ENCODE measurements around the gene CTTN.
"Not testable (repeated sequence)": the region's sequence is repeated elsewhere in the genome, so short reads cannot be mapped to it uniquely, and the experiment has no call there.

The CTTN gene

DNA sequence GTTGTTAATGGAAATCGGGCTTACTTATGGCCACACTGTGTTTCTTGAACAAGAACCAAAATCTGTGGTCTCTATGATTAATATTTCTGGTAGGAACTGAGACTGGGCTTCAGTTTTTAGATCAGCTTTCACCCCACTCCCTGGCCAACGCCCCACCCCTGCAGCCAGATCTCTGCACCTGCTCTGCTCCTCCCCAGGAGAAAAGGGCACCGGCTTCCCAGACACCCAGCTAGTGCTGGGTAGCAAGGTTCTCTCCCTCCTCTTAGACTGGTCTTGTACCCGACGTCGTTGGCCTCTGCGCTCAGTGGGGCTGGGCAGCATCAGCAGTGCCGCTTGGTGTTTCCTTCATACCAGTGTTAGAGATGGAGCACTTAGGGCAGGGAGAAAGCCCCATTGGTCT, 17.0 kb upstream of the CTTN start:
- no peak for DNase-seq (ENCODE audit: low read depth)

DNA sequence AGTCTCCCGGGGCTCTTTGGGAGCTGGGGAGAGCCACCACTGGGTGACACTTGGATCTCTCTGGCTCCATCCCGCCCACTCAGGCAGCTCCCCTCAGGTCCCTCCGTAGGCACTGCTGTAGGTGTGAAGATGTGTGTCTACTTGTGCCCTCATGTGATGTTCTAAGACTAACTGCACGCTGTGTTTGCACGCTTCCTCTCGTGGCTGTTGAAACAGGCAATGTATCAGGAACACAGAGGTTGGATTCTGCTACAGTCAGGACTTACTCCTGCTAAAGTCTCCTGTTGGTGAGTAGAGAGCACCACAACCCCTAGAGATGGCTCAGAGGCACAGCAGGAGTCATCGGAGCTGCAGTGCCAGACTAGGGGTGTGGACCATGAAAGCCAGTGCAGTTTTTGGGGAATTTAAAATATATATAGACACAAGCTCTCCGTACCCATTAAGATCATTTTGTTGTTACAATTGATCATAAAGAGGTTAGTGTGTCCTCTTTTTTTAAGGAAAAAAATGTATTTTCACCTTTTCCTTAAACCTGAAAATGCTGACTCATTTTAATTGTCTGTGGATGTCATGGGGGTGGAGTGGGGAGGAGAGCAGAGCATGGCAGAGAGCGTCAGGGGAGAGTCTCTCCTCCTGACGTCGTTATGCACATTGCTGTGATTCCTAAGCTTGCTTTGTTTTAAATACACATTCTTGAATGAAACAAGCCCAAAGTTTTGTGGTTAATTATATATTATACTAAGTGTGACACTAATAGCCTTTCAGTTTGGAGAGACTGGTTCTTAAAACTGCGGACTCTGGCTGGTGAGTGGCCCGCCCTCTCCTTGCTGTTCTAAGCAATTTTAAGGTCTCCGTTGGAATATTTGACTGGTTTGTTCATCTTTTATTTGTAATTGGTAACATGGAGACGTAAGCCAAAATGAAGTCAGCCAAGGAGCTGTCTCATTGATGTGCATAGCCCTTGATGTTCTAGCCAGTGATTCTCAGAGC, 16.2 kb upstream of the CTTN start:
- DNase-seq (ENCODE audit: low read depth) = no peak

DNA sequence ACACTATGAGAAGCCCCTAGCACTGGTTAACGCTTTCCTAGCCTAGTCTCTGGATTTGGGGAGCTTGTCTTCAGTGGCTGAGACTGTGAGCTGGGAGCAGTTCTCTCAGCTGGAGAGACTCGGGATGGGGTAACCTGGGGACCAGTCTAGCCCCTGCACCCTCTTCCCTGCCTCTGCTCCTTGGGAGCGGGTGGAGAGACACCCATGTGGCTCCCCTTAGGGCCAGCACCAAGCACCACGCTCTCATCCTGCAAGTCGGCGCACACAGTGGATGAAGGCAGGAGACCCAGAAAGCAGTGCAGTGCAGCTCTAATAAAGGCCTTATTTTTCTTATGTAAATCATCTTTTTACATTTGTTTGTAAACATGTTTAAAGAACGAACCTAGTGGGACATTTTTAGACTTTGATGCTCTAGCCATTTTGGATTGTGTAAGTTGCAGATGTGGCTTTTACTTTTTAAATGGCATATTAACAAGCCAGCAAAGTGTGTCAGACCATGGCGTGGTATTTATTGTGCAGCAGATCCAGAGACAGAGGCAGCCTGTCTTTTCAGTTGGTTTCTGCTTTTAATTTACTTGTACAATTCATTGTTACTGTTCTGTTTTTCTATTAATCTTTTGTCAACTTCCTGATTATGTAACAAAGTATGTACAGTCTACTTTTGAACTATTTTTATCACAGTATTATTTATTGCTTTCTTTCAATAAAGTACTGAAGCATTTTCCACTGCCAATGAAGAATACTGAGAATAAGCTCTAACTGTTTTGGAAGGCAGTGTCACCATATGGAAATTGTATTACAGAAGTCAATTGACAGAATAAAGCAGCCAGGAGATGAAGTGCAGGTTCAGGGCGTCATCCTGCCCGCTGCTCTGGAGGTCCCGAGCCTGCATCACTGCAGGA, 14.4 kb upstream of the CTTN start:
- DNase-seq (ENCODE audit: low read depth) = no peak

DNA sequence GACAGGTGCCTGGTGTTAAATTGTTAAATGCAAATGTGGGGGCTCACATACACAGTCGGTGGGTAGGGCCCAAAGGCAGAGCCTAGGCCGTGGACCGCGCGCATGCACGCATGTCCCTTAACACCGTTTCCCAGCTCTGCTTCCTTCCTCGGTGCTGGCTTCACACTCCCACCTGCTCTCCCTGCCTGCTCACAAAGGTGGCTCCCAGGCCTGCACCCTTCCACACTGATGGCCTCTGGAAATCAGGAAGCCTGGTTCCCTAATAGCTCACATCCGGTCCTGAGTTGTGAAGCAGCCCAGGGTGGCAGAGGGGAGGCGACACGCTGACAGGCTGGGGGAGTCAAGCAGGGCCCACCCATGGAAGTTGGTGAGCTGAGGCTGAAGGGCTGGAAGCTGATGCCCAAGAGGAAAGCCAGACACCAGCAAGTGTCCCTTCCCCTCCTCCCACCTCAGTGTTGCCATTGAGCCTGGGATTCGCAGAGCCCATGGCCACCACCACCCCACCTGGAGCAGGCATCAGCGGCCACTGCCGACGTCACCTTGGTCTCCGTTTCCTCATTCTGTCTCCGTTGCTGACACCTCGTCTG, 13.7 kb upstream of the CTTN start:
- DNase-seq (ENCODE audit: low read depth) = no peak

DNA sequence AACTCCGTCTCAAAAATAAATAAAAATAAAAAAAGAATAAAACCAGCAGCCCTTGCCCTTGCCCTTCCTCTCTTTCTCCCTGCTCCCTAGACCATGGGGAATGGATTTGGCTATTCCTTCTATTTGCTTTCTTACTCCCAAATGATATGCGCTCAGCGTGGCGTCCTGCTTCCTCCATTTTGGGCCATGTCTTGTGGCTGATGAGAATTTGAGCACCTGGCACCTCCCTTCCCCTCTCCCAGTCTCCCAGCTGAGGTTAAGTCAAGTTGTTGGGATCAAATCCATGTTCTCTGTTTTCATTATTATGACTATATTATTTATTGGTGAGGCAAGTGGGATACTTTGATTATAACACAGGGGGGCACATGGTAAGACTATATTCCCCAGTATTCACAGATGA, 10.8 kb upstream of the CTTN start:
- no peak for DNase-seq (ENCODE audit: low read depth)

DNA sequence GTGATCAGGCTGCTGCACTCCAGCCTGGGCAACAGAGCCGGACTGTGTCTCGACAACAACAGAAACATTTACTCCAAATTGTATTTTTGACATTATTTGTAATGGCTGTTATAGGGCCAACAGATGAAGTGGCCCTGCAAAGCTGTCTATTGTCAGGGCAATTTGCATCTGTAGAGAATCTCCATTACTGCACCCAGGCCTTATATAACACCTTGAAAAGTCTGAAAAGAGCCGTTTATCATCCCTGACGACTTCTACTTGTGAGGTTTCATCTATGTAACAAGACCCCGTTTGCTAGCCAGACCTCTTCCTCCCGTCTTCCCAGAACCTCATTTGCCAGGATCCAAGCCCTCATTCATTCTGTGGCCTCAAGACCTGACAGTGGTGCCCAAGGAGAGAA, 9.1 kb upstream of the CTTN start:
- no peak for DNase-seq (ENCODE audit: low read depth)

DNA sequence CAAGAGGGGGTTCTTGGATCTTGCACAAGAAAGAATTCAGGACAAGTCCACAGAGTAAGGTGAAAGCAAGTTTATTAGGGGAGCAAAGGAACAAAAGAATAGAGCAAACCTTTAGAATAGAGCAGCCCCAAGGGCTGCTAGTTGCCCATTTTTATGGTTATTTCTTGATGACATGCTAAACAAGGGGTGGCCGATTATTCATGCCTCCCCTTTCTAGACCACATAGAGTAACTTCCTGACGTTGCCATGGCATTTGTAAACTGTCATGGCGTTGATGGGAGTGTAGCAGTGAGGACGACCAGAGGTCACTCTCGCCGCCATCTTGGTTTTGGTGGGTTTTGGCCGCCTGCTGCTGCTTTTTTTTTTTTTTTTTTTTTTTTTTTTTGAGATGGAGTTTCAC, 7.4 kb upstream of the CTTN start:
- not testable (repeated sequence) for DNase-seq (ENCODE audit: low read depth)

DNA sequence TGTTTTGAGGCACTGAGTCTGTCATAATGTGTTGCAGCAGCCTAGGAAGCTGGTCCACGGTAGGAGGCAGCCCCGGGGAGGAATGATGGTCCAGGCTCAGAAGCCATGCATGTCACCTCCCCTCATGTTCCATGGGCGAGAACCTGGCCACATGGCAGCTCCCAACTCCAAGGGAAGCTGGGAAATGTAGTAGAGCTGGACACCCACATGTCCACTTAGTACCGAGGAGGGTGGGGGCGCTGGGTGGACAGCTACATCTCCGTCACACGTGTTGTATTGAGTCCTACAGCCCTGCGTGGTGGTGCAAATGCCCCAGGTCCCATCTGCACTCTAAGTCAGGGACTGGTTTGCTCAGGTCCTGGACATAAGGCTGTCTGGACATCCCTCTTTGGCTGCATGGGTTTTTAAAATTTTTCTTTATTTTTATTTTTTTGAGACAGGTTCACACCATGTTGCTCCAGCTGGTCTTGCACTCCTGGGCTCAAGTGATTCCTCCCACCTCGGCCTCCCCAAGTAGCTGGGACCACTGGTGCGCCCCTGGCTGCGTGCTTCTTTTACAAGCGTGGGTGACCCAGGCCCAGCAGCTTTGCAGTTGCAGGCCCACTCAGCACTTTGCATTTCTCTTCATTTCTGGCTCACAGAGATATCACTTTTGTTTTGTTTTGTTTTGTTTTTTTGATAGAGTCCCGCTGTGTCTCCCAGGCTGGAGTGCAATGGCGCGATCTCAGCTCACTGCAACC, 3.9 kb upstream of the CTTN start:
- no peak for DNase-seq (ENCODE audit: low read depth)

DNA sequence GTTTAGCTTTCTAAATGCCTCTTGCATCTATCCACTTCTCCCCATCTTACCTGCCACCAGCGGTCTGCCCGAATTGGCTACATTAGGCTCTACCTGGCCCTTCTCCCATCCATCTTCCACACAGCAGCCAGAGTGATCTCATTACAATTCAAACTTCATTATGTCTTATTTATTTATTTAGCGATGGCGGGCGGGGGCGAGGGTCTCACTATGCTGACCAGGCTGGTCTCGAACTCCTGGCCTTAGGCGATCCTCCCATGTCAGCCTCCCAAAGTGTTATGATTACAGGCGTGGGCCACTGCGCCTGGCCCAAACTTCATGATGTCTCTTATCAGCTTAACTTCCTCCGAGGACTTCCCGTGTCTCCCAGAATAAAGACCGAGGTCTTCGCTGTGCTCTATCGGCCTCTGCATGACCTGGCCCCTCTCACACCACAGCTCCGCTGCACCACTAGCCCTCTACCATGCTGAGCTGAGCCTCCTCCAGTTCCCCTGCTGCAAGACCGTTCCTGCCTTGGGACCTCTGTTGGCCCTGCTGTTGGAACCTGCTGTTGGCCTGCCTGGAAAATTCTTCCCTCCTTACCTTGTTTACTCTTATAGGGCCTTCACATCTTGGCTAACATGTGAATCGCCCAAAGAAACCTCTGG, 870 bp upstream of the CTTN start:
- peak; percentile 11 for DNase-seq (ENCODE audit: low read depth)

DNA sequence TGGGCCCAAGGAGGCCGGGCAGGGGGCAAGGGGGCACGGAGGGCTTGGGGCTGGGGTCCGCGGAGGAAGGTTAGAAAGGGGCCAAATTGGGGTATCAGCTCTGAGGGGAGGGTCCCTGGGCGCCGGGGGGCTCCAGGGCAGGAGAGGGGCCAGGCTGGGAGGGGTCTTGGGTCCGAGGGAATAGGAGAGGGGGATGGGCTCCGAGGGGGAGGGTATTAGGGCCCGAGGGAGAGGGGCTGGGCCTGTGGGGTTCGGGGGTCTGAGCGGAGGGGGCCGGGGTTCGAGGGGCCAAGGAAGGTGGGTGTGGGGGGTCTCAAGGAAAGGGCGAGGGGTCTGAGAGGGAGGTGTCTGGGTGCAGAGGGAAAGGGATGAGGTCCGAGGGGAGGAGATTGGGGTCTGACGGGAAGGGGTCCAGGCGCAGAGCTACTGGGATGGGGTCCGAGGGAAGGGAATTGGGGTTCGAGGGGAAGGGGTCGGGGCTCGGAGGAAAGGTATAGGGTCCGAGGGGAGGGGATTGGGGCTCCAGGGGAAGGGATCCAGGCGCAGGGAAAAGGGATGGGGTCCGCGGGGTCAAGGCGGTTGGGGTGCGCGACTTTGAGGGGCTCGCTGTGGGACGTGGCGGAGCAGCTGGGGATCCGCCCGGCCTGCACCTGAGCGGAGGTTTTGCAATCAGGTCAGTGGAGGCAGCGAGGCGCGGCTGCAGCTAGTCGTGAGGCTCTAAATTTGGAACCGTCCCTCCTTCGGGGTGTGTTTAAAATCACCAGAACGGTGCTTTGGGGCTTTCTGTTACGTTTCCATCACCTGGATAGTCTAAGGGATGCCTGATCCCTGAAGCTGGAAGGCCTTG, 728 bp downstream of the CTTN start:
- no peak for DNase-seq (ENCODE audit: low read depth)

DNA sequence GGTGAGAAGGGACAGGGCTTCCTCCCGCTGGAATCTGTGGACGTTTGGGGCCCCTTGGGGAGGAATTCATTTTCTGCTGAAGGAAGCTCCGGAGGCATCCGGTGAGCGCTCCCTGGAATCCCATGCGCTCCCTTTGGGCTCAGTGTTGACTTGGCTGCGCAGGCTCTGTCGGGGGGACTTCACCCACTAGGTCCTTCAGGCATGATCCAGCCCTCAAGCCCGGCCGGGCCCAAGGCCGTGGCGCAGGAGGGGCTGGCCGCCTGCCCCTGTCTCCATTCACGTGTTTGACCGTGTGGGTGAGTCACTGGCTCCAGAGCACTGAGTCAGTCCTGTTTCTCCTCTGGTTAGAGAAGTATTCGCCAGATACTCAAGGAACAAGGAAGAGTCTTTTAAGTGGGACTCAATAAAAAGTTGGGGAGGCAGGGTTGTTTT, 1.4 kb downstream of the CTTN start:
- DNase-seq (ENCODE audit: low read depth) = no peak

DNA sequence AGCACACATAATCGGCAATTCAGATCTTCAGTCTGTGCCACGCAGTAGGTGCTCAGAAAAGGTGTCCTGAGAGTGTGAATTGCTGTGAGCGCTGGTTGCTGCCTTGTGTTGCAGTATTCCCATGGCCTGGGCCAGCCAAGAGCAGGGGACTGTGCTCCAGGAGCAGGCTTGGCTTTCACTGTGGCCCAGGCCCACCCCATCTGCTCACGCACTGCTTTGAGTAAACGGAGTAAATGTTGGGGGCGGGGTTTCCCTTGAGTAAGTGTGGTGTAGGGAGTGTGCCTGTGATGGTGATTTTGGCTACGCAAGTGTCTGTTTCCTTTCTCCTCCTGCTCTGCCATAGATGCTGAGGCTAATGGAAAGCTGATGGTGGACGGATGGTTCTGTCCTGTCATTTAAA, 2.3 kb downstream of the CTTN start:
- DNase-seq (ENCODE audit: low read depth) = no peak

DNA sequence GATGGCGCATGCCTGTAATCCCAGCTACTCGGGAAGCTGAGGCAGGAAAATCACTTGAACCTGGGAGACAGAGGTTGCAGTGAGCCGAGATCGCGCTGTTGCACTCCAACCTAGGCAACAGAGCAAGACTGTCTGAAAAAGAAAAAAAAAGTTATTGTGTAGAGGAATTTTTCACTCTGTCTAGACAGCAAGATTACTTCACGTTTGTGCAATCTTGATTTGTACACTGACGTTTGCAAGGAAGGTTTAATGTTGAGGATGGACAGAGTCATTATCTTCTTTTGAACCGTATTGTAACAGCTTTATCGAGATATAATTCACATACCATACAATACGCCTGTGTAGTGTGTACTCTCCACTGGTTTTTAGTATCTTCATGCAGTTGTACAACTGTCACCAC, 3.7 kb downstream of the CTTN start:
- no peak for DNase-seq (ENCODE audit: low read depth)

DNA sequence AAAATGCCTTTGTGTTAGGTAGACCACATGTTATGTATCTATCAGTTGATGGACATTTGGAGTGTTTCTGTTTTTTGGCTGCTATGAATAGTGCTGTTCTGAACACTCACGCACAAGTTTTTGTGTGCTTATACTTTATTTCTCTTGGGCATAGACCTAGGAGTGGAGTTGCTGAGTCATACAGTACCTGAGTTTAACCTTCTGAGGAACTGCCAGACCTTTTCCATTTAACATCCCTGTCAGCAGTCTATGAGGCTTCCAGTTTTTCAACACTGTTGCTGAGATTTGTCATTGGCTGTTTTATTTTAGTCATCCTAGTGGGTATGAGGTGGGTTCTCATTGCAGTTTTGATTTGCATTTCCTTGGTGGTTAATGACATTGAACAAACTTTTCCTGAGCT, 4.4 kb downstream of the CTTN start:
- DNase-seq (ENCODE audit: low read depth) = no peak

DNA sequence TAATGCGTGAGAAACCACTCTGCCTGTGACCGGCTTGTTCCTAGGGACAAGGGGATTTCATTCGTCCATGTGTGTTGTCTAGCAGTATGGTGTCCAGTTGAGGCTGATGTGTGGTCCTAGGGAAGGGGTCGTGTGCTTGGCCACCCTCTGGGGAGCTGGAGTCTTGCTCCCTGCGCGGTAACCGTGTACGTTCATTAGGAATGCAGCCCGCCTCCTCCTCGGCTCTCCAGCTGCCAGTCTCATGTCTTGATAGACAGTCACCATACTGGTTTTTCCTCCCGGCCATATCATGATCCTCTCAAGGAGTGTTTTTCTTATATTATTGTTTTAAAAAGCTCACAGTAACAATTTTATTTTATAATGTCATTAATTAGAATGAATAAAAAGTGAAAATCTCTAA, 5.9 kb downstream of the CTTN start:
- no peak for DNase-seq (ENCODE audit: low read depth)

DNA sequence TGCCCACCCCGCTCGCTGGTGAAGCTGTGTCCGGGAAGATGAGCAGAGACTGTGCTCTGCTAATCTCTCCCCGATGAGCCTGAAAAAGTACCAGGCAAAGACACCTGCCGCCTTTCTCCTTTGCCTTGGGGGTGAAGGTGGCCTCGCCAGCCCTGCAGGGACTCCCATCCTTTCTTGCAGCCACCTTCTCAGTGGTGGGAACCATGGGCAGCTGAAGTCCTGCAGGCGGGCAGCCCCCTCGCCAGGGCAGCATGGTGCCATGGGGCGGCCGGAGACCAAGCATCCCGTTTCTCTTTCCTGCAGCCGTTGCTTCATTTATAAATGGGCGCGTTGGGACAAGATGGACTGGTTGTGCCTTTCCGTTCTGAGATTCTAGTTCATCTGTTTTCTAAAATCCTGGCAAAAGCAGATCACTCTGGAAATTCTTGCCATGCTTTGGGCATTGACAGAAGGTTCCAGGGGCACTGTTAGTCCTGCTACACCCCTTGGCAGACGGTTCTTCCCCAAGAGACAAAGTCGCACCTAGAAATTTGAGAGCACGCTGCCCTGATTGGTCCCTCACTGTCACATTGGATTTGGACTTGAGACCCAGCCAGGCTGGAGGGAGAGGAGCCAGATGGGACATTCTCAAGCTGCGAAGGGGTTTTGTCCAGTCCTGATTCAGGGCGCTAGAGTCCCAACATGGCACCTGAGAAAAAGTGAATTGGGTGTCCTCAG, 7.5 kb downstream of the CTTN start:
- DNase-seq (ENCODE audit: low read depth) = no peak

DNA sequence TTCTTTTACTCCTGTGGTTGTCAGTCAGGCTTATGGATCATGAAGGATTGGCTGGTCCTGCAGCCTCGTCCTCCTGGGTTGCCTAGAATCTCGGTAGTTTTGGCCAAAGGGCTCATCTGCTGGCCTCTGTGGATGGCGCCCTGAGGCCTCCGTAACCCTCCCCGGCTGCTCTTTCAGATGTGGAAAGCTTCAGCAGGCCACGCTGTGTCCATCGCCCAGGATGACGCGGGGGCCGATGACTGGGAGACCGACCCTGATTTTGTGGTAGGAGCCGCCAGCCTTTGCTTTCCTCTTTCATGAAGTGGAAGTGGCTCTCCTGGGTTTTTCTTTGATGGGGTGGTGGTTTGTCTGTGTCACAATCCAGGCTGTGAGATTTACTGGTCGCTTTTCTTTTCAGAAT, 8.8 kb downstream of the CTTN start:
- DNase-seq (ENCODE audit: low read depth) = no peak

DNA sequence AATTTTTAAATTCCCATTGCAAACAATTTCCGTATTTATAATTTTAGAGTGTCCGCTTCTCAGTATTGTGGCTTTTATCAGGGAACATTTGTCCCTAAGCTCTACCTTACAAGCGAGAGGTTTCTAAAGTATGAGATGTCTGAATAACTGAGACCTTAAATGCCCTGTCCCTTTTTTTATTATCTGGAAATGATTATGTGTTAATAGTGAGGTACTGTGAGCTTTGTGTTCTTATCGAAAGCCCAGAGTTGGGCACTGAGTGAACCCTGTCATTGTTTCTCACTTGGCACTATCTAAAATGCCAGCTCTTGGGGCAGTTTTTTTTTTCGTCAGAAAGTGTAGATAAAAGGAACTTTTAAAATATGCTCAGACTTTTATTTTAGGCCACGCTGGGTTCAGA, 9.5 kb downstream of the CTTN start:
- no peak for DNase-seq (ENCODE audit: low read depth)

DNA sequence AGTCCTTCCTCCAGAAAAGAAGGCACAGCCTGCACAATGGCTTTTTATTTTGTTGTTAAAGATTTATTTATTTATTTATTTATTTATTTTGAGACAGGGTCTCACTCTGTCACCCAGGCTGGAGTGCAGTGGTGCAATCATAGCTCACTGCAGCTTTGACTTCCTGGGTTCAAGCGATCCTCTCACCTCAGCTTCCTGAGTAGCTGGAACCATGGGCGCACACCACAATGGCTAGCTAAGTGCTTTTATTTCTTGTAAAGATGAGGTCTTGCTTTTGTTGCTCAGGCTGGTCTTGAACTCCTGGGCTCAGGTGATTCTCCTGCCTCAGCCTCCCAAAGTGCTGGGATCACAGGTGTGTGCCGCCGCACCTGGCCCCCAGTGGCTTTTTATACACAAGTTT, 10.0 kb downstream of the CTTN start:
- not testable (repeated sequence) for DNase-seq (ENCODE audit: low read depth)

DNA sequence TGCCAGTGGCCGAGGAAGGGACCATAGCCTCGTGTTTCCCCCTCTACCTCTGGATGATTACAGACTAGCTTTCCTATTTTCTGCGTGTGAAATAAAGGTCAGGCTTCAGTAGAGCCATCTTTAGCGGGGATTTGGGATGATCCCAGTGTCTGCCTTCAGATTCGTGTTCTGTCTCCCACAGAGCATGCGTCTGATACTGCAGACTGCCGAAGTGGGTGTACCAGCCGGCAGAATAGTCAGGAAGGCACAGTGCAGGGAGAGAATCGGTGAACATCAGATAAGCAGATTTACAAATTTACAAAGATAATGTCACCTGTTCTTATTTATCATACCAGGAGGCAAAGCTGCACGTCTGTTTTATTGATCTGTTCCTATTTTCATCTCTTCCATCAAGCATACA, 11.1 kb downstream of the CTTN start:
- no peak for DNase-seq (ENCODE audit: low read depth)
